Upper lobe of left lung (tissue), 6 donors: ENCODE measurements around the gene CISH. TPM values are rescaled to one million over a fixed set of nuclear protein-coding genes. Genes with fewer than 3 reads are reported as not detected.

Source experiments
- ATAC-seq, 2 donors: fragments of 200-7000 bp; cut with Tn5 transposase; one replicate each; pipeline ENCODE4 v1.9.1; 2022; ENCODE audit warnings: mild to moderate bottlenecking in 2 of 2, moderate library complexity in 2 of 2; ENCODE audit not compliant: low FRiP score in 2 of 2
- DNase-seq, 2 donors: peaks; one replicate each; pipeline ENCODE4 v3.0.0-alpha.2; 2019 to 2020
- H3K27ac ChIP-seq, 4 donors: fragments of 200-600 bp; sonication (generic); one replicate each; pipeline ENCODE4 v1.5.1; 2016 to 2019
- H3K27me3 ChIP-seq, 4 donors: fragments of 200-600 bp; sonication (generic); one replicate each; pipeline ENCODE4 v1.5.1; 2017 to 2019
- H3K36me3 ChIP-seq, 4 donors: fragments of 200-600 bp; sonication (generic); one replicate each; pipeline ENCODE4 v1.5.1; 2016 to 2019
- H3K4me1 ChIP-seq, 4 donors: fragments of 200-600 bp; sonication (generic); one replicate each; pipeline ENCODE4 v1.5.1; 2018 to 2019
- H3K4me3 ChIP-seq, 4 donors: fragments of 200-600 bp; sonication (generic); one replicate each; pipeline ENCODE4 v1.5.1; 2017 to 2019; ENCODE audit warnings: mild to moderate bottlenecking in 2 of 4, moderate library complexity in 1 of 4
- H3K9me3 ChIP-seq, 4 donors: fragments of 200-600 bp; sonication (generic); one replicate each; pipeline ENCODE4 v1.5.1; 2018 to 2019
- CTCF ChIP-seq, 6 experiments: fragments of 450-650 bp in 4 of 6; fragments of 200-600 bp in 2 of 6; sonication (generic) in 2 of 6; IDR thresholded peaks; one replicate each; pipeline ENCODE4 v1.5.1; 2016 to 2019; ENCODE audit warnings: antibody characterized with exemption in 6 of 6
- EP300 ChIP-seq, 4 donors: sonication (generic); formaldehyde crosslinking; IDR thresholded peaks; one replicate each; pipeline ENCODE4 v1.5.1; 2017; ENCODE audit warnings: antibody characterized with exemption in 4 of 4, control low read depth in 2 of 4
- POLR2A ChIP-seq, 4 donors: fragments of 450-650 bp; IDR thresholded peaks; one replicate each; pipeline ENCODE4 v1.5.1; 2016 to 2017; ENCODE audit warnings: antibody characterized with exemption in 4 of 4, mild to moderate bottlenecking in 2 of 4
- POLR2AphosphoS5 ChIP-seq, 2 donors: sonication (generic); formaldehyde crosslinking; IDR thresholded peaks; one replicate each; pipeline ENCODE4 v1.5.1; 2017; ENCODE audit warnings: antibody characterized with exemption in 2 of 2
- WGBS, 2 donors: methylation state at CpG; one replicate each; pipeline ENCODE4 v1.1.5; 2017 to 2018; 5-methylcytosine and 5-hydroxymethylcytosine counted together
- total RNA-seq, 6 donors: library from RNA; depleted of rRNA in 4 of 6; stranded (reverse); fragments of >200 nt in 4 of 6; gene quantifications; one replicate each; pipeline versions ENCODE4 v1.1.0 to v1.2.1, GENCODE V29; 2016 to 2021
- donor health status: DM: no; HTN: no; CAD: no; lungs with moderate emphysema.
- donor health status: DM: no; HTN: yes; CAD: no; lungs with severe emphysema.

CISH gene
- total RNA-seq, 6 donors from 2014 or later = 35.8 to 66.9 (median 43.1) TPM

GRCh38 chr3:50657816-50658215 lies 46.2 kb upstream of the CISH start:
- Histone ChIP-seq H3K9me3 (no peaks in the 10 kb centered on the region), H3K27me3 (no peaks in the 10 kb centered on the region), H3K27ac (no peak overlapping the region), H3K36me3 (no peaks in the 10 kb centered on the region), H3K4me1 (peaks cover 0 to 2% (median 0%) of the 10 kb centered on the region in 4 donors), H3K4me3 (no peak overlapping the region)
- 88 to 95% methylated on average over 2 to 3 of the region's 3 CpGs for WGBS, 2 donors
- TF ChIP-seq POLR2AphosphoS5 (IDR thresholded peaks at IDR 0.05) (no peak), EP300 (IDR thresholded peaks at IDR 0.05) (no peak), POLR2A (IDR thresholded peaks at IDR 0.05) (no peak), CTCF (IDR thresholded peaks at IDR 0.05) (no peak)
- no peak for DNase-seq
- no peak for ATAC-seq

DNA sequence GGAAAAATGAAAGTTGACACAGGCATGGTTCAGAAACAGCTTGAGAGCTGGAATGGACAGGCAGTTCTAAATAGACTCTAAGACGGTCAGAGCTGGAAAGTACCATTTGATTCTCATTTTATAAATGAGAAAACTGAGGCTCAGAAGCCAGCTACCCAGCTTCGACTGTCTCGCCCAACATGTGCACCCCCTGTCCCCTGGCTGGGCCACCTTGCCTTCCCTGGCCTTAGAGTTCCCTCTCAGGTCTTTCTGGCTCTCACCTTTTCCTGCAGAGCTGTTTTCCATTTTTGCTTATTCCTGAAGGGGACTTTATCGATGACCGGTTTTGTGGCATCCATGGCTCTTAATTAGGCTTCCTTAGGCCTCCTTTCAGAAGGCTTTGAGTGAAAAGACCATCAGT lies 45.8 kb upstream of the CISH start:
- WGBS, 2 donors = 91 to 94% methylated on average over 5 of the region's 5 CpGs
- no peaks in the 10 kb centered on the region for H3K9me3 ChIP-seq
- DNase-seq (no peak), ATAC-seq (no peak)
- TF ChIP-seq POLR2AphosphoS5 (IDR thresholded peaks at IDR 0.05) = no peak
- TF ChIP-seq POLR2A (IDR thresholded peaks at IDR 0.05) = no peak
- no peak for TF ChIP-seq EP300 (IDR thresholded peaks at IDR 0.05)
- no peak for TF ChIP-seq CTCF (IDR thresholded peaks at IDR 0.05)
- H3K4me3 ChIP-seq = no peak overlapping the region
- no peaks in the 10 kb centered on the region for H3K36me3 ChIP-seq
- no peaks in the 10 kb centered on the region for H3K27me3 ChIP-seq
- H3K27ac ChIP-seq = no peak overlapping the region
- no peaks in the 10 kb centered on the region for H3K4me1 ChIP-seq

DNA sequence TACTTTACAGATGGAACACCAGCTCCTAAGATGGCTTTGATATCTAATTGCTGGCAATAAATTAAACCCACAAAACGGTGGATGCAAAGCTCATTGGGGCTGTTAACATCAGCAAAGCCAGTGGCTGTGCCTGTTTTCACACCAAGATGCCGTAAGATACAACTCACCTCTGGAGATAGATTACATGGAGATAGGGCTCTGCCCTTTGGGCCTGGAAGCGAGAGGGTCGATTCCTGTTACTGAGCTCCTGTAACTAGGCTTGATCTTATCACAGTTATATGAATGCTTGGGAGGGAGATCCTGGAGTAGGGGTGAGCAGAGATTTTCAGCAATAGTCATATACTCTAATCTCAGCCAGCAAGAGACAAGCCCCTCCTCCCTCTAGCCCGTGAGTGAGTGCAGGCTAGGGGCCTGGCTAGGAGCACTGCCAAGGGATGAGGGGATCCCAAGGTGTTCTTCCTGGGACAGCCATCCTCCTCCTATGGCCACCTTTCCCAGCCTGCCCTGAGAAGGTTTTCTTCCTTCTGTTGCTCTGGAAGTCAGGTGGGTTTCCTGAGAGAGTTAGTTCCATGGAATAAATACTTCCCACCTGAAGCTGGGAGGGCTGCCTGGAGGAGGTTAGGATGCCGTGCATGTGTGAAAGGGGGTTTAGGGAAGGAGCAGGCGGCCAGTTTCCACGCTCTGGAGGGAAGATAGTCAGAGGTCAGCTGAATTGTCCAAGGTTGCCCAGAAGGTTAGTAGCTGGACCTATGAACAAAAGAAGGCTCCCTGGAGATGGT lies 45.0 kb upstream of the CISH start:
- Histone ChIP-seq H3K36me3 (no peaks in the 10 kb centered on the region), H3K27me3 (no peaks in the 10 kb centered on the region), H3K4me3 (no peak overlapping the region), H3K27ac (no peak overlapping the region), H3K9me3 (no peaks in the 10 kb centered on the region), H3K4me1 (no peaks in the 10 kb centered on the region)
- DNase-seq (no peak), ATAC-seq (no peak)
- WGBS, 2 donors = 67 to 82% methylated on average over 6 to 8 of the region's 8 CpGs
- TF ChIP-seq POLR2AphosphoS5 (IDR thresholded peaks at IDR 0.05) (no peak), EP300 (IDR thresholded peaks at IDR 0.05) (no peak), CTCF (IDR thresholded peaks at IDR 0.05) (no peak), POLR2A (IDR thresholded peaks at IDR 0.05) (no peak)

DNA sequence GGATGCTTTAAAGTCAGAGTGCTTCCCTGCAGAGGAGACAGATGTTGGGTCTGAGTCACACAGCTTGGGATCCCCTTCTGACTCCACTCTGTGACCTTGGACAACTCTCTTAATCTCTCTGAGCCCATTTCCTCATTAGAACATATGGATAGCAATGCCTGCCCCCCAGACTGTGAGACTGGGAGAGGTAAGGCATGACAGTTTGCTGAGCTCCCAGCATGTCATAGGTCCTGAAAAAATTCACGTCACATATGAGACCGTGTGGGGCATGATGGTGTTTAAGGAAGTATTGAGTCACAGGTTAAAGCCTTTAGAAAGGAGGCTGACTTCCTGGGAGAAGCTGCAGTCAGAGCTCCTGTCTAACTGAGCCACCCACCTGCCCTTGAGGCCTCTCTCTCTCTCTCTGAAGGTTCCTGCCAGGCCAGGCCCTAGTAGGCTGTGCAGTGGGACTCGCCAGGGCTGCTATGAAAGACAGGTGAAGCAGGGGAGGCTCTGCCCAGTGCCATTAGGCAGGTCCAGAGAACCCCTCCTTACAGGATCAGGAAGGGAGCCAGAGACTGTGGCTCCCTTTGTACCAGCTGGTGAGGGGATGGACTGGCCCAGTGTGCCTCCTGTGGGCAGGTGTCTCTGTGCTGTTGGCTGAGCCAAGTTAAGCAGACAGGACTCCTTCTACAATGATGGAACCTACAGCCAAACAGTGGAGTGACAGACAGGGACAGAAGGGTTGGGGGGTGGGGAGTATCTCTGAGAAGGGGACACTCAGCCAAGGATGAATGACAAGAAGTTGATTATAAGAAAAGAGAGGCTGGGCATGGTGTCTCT lies 43.6 kb upstream of the CISH start:
- ATAC-seq (no peak), DNase-seq (no peak)
- Histone ChIP-seq H3K4me1 (no peaks in the 10 kb centered on the region), H3K27ac (no peak overlapping the region), H3K27me3 (no peaks in the 10 kb centered on the region), H3K36me3 (no peaks in the 10 kb centered on the region), H3K4me3 (no peak overlapping the region), H3K9me3 (no peaks in the 10 kb centered on the region)
- 36 to 77% methylated on average over 2 to 3 of the region's 3 CpGs for WGBS, 2 donors
- no peak for TF ChIP-seq POLR2AphosphoS5 (IDR thresholded peaks at IDR 0.05)
- TF ChIP-seq CTCF (IDR thresholded peaks at IDR 0.05) = no peak
- TF ChIP-seq EP300 (IDR thresholded peaks at IDR 0.05) = no peak
- no peak for TF ChIP-seq POLR2A (IDR thresholded peaks at IDR 0.05)
